SKM-1 treated with dmso at 0.1 percent for 144 hours (cell line): ENCODE results near the gene SERPINC1.
"Not testable (repeated sequence)": the region's sequence is repeated elsewhere in the genome, so short reads cannot be mapped to it uniquely, and the experiment has no call there.

Source experiments
- DNase-seq: peaks from one replicate; lab custom pipeline; 2025; ENCODE audit not compliant: unreplicated experiment; lab: John Stamatoyannopoulos, UW

Gene SERPINC1

DNA sequence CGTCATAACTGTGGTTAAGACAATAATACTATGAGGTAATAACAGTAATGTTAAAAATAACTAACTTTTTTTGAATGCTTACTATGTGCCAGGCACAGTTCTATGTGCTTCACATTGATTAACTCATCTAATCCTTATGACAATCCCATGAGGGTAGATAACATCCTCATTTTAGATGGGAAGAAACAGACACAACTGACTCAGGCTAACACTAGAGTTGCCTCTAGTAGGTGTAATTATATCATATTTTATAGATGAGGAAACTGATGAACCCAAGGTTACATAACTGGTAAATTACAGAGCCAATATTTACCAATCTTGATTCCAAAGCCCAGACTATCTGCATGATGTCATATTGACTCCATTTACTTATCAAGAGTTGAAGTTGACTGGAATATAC, 23.5 kb downstream of the SERPINC1 start:
- no peak for DNase-seq

DNA sequence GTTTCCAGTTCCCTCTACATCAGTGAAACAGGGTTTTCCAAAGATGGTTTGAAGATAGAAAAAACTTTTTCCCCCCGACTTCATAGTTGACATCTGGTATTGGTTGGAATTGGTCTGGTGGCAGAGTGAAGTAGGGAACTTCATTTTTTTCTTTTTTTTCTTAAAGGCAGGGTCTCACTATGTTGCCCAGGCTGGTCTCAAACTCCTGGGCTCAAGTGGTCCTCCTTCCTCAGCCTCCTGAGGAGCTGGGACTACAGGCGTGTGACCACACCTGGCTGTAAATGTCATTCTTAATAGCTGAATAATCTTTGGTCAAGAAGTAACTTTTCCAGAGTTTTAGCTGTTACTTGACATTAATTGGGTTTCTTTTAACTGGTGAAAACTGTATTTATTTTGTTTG, 27.2 kb downstream of the SERPINC1 start:
- DNase-seq: no peak

DNA sequence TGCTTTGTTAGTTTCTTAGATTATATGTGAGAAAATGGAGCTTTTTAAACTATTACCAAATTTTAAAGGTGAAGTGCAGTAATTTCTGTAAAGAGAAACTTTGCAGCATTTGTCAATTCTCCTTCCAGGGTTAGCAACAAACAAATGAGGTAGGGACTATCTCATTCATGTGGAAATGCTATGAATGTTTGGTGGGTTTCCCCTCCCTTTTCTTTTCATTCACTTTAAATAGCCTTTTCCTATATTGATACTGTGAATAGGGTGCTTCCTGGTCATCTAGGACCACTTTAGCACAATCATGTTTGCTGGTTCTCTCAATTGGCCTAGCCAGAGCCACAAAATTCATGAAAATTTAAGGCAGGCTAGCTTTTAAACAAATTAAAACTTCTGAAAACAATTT, 28.4 kb downstream of the SERPINC1 start:
- DNase-seq: no peak

DNA sequence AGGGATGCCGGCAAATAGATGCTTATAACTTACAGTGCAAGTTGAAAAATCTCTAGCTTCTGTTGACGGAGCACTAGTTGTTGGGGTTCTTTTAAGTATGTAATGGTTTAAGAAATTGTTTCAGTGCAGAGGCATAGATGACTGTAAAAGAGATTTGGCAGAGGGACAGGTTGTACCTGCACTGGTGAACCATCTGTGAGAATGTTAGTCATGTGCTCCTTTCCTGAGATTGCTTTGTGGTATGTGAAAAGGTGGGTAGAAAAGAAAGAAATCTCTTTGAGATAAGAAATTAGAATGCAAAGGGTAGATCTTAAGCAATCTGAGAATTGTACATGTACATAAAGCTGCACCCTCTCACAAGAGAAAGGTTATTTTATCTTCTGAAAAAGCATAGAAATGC, 29.5 kb downstream of the SERPINC1 start:
- no peak for DNase-seq

DNA sequence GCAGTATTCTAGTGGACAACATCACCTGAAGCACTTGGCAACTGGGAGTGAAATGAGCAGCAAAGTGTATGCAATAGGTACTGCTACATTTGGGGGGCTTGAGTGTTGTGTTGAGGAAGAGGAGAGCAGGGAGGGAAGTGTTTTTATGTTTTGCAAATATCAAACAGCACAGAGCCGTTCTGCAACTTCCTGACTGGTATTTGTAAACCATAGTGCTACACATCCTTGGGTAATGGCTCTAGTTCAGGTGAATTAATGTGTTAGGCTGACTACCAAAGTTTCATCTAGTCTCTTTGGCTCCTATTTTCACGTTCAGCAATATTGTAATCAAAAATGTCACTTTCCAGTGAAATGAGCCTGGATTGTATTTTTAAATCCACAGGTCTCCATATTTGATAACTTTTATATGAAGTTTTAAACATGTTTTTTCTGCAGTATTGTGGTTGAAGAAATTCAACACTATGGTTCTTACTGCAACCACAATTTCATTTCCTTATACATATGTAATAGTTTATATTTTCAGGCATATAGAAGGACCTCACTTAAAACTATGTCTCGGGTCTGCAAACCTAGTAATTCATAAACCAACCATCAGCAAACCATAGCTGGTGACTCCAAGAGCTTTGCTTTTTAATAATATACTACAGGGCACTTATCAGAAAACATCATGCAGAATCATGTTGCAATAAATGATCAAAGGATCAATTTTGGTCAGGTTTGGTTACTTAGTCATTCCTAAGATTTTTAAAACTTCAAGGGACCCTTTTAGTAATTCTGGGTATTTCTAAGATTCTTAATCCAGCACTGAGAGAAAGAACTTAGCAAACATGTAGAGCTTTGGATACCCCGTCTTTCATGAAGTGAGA, 30.1 kb downstream of the SERPINC1 start:
- no peak for DNase-seq

DNA sequence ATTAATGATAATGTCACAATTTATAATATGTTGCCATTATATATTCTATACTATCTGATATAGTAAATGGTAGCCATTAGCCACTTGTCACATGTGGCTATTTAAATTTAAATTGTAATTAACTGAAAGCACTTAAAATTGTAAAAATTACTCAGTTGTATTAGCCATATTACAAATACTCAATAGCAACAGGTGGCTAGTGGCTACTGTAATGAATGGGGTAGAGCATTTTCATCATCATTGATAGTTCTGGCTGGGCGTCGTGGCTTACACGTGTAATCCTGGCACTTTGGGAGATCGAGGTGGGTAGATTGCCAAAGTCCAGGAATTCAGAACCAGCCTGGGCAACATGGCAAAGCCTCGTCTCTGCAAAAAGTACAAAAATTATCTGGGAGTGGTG, 32.4 kb downstream of the SERPINC1 start:
- DNase-seq: no peak

DNA sequence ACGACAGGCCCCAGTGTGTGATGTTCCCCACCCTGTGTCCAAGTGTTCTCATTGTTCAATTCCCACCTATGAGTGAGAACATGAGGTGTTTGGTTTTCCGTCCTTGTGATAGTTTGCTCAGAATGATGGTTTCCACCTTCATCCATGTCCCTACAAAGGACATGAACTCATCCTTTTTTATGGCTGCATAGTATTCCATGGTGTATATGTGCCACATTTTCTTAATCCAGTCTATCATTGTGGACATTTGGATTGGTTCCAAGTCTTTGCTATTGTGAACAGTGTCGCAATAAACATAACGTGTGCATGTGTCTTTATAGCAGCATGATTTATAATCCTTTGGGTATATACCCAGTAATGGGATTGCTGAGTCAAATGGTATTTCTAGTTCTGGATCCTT, 36.0 kb downstream of the SERPINC1 start:
- DNase-seq: not testable (repeated sequence)

DNA sequence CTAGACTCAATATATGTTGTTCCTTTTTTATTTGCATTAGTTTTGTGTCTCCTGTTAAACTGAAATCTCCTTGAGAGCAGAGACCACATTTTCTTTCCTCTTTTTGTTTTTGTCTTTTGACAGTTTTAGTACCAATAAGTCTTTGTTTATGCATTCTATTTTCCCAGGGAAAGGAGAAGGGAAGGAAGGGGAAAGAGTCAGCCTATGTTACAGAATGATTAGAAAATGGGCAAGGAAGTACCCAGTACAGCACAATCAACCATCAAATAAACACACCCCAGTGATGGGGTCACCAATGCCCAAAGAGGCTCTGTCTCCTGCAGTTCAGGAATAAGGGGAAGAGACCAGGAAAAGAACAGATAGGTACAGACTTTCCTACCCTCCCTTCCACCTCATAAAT, 38.9 kb downstream of the SERPINC1 start:
- no peak for DNase-seq

DNA sequence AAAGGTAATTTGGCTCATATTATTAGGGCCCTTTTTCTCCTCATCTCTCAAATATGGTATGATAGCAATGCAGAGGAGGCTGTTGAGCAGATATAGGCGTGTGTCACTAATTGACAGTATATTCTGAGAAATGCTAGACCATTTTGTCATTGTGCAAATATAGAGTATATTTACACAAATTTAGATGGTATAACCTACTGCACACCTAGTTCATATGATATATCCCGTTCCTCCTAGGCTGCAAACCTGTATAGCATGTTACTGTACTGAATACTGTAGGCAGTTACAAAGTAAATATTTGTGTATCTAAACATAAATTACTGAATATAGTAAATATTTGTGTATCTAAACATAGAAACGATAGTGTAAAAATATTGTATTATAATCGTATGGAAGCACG, 40.4 kb downstream of the SERPINC1 start:
- DNase-seq: no peak

DNA sequence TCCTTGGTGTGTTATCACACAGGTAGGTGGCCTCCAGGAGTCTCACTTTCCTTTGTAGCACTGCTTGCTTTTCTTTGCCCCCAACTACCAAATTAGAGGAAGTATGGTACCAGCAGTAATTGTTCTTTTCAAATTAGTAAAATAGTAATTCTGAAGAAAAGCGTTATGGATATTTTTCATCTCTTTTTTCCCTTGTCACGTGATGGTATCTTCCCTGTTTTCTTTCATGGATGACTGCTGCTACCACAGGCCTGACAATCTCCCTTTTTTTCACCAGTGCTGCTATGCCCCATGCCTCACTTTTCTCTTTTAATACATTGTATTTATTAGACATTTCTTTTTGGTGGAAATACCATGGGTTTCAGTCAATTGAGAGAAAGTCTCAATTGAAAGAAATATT, 45.6 kb downstream of the SERPINC1 start:
- no peak for DNase-seq

DNA sequence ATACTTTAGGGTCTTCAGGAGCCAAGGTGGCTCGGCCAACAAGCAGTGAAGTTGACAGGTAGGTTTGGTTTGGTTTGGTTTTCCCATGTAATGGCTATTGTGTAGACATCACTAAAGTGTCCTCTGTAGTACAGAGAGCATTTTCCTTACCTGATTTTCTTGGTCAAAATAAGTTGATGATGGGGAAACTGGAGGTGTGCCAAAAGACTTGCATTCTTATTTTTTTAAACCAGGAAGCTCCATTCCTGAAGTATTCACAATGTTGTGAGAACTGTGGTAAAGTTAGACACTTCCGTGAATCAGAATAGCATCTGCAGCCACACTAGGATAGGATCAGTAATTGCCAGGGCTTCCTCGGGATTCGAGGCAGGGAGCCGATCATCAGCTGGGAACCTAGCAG, 46.0 kb downstream of the SERPINC1 start:
- no peak for DNase-seq

DNA sequence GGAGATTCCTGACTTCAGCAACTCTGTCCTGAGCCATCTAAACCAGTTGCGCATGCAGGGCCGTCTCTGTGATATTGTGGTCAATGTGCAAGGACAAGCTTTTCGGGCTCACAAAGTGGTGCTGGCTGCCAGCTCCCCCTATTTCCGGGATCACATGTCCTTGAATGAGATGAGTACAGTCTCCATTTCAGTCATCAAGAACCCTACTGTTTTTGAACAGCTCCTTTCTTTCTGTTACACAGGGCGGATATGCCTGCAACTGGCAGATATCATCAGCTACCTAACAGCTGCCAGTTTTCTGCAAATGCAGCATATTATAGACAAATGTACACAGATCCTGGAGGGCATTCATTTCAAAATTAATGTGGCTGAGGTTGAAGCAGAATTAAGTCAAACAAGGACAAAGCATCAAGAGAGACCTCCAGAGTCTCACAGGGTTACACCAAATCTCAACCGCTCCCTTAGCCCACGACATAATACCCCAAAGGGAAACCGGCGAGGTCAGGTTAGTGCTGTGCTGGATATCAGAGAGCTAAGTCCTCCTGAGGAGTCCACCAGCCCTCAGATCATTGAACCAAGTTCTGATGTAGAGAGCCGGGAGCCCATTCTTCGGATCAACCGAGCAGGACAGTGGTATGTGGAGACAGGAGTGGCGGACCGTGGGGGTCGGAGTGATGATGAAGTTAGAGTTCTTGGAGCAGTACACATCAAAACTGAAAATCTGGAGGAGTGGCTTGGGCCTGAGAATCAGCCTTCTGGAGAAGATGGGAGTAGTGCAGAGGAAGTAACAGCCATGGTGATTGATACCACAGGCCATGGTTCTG, 46.7 kb downstream of the SERPINC1 start:
- no peak for DNase-seq

DNA sequence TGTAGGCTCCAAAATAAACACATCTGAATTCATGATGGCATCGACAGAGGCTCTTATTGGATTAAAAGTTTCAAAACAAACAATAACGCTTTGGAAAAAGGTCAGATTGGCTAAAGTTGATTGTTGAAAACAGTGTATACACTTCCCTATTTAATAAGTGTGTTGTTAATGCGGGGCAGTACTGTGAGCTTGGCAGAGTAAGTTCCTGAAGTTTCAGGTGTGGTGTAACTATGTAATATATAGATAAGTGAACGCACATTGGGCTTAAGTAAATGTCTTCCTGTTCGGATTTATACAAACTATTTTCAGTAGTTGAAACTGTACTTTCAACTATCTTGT, 48.1 kb downstream of the SERPINC1 start:
- DNase-seq: no peak

DNA sequence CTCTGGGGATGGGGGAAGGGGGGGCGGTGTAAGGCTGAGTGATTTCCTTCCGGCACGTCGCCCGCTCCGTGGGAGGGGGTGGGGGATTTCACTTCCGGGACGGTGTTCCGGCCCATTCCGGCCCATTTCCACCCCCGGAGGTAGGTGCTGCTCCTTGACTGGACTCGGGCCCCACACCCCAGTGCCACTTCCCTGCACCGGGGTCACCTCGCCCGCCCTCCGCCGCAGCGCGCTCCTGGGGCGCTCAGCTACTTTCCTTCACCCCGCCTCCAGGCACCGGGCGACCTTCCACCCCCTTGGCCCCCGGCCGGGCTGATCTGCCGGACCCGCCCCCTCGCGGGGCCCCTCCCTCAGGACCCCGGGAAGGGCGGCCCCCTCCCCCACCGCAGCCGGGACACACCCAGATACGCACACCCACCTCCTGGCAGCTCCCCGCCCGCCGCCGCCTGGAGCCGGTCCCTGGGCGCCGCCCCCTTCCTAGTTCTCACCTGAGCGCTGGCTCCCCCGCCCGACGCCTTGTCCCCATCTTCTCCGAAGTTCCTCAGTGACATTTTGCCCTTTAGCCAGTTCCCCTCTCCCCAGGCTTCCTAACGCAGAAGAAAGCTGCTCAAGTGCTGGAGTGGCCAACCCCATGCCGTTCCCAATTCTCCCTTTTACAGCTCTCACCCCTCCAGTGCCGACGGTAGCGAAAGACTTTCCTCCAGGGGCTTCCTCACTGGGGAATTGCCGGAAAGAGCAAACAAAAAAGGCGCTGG, 48.7 kb downstream of the SERPINC1 start, which contains the start of gene ZBTB37:
Gene ZBTB37 (plus strand): TSS at position 115 of the 755 bp plus-strand sequence. CDS start 1,846 bp downstream, outside the sequence.
- DNase-seq: peak; percentile 98

DNA sequence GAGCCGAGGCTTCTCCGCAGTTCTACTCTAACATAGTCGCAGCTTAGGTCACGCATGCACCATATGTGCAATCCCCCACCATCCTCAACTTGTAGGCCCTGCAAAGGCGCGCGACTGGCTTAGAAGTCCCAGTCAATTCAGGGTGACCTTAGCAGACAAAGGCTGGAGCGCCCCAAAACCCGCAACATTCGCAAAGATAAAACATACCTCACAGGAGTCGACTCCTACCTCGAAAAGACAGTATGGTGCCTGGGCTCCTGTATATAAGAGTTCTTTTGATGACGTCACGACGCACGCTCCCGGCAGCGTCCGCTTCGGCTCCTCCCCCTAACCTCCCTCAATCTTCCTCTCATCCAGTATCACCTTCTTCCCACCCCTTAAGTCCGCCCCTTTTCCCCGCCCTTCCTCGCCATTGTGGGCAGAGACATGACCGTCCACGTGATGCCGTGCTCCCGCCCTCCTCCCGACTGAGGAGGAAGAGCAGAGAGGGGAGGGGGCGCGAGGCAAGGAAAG, 49.3 kb downstream of the SERPINC1 start, which contains the start of gene GAS5:
Gene GAS5 (minus strand): TSS at position 237 of the 513 bp plus-strand sequence.
- peak; percentile 100 for DNase-seq

DNA sequence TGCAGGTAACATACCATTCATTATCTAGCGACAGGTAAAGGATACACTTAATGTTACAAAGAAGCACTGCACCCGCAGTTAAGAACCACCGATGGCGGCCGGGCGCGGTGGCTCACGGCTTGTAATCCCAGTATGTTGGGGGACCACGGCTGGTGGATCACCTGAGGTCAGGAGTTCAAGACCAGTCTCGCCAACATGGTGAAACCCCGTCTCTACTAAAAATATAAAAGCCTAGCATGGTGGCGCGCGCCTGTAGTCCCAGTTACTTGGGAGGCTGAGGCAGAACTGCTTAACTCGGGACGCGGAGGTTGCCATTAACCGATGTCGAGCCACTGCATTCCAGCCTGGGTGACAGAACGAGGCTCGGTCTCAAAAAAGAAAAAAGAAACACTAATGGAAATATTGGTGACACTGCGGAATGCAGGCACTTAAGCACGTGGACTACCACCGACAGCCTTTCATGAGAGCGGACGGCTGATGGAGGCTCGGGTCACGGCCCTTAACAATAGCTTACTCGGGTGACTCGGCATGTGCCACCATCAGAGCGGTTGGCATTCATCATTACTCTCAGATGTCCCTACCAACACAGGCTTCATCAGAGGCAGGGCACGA, 49.9 kb downstream of the SERPINC1 start:
- no peak for DNase-seq

DNA sequence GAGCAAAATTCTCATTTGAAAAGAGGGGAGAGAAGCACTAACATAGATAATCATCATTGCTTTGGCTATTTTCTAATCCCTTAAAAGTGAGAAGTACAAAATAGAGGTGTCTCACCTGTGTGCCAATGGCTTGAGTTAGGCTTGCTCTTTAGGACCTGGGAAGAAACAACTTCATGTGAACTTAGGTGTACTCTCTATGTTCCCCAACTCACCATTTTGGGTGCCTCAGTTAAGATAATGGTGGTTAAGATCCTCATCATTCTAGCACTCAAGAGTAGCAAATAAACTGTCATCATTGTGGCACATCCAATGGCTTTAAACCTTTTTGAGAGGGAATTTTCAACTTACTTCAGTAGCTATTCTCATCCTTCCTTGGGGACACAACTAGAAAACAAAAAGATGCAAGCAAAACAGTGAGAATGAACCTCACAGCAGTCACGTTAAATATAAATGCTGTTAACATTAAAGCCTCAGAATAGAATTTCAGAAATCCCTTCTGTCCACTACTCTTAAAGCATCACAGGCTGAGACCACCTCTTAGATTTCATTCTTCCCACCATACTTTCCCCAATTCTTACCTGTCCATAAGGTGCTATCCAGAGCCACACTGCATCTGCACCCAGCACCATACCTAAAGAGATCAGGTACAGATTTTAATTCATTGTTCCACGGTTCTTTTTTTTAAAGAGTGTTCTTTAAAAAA, 50.6 kb downstream of the SERPINC1 start:
- no peak for DNase-seq

DNA sequence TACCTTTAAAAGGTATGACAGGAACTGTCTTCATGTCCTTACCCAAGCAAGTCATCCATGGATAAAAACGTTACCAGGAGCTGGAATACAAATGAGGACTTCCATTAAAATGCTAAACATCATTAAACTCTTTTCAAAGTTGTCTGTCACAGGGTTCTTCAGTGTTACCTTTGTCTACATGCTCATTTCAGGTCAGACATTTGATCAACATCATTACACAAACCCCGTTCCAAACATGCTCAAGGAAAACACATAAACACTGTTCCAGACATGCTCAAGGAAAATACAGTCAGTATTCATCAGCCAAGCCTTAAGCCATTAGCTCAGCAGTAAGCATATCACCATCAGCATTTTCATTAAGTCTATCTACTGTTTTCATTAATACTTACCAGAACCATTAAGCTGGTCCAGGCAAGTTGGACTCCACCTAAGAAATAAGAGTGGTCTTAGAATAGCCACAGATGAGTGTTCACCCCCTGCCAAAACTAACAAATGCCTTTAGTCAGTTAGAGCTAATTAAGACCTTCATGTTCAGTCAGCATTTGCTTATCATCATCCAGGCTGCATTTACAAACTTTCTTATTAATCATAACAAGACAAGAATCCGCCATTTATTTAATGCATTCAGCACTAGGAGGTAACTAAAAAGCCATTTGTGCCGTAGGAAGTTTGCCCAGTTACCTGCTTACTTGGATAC, 51.5 kb downstream of the SERPINC1 start:
- no peak for DNase-seq

DNA sequence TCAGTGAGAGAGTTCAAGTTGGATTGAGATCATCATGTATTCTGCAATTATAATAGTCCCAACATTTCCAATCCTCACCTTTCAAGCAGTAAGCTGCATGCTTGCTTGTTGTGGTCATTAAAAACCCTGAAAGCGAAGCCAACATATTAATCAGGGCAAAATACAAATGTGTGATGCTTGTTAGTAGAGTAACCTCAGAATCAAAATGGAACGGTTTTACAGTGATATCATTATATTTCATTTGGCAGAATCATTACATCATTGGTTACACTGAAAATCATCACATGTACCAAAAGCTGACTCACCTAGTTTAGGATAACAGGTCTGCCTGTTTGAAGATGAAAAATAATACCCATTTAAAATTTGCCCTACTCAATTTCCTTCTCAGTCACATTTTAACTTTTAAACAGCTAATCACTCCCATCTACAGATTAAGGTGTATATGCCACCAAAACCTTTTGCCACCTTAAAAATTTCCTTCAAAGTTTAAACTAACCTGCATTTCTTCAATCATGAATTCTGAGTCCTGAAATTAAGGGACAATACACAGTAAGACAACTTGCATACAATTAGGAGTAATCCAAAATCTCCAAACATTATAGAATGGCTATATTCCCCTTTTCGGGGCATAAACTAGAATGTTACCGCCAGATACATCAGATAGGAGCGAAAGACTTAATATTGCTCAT, 52.8 kb downstream of the SERPINC1 start:
- DNase-seq: no peak
